ENCODE data around the gene DNTTIP2.
"Not testable (repeated sequence)": the region's sequence is repeated elsewhere in the genome, so short reads cannot be mapped to it uniquely, and the experiment has no call there.

The DNTTIP2 gene

DNA sequence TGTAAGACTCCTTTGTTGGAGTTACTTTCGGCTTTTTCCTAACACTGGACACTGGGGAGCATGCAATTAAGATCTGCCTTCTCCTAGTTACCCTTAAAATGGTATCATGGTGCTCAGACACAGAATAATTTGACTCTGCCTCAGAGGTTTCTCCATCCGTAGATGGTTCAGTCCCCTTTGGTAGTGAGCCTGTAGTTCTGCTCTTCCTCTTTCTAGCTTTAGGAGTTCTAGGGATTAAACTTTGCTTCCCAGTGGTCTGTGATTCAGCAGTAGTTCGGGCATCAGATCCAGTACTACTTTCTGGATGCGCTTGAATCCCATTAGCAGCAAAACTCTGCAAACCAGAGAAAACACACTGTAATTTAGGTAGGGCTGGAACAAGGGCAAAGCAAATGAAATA, 1.5 kb downstream of the DNTTIP2 start:
- DNase-seq (ENCODE audit: low read depth, low spot score): no peak
- Histone ChIP-seq H3K36me3 (ENCODE audit: control insufficient read depth, insufficient read depth, low read length) (peaks cover 13% of the 10 kb centered on the region; the same call in 1 of the 2 replicates), H3K4me1 (ENCODE audit: control insufficient read depth, insufficient read depth, low read length) (no peaks in the 10 kb centered on the region), H3K27me3 (ENCODE audit: control insufficient read depth, insufficient read depth, low read length) (no peaks in the 10 kb centered on the region), H3K9me3 (ENCODE audit: control insufficient read depth, insufficient read depth, low read length) (no peaks in the 10 kb centered on the region), H3K4me3 (ENCODE audit: low read length) (no peak overlapping the region), H3K27ac (ENCODE audit: low read length) (no peak overlapping the region)
- no CpG with 5 or more reads among the region's 4 CpGs for WGBS (ENCODE audit: insufficient coverage, insufficient read length)

DNA sequence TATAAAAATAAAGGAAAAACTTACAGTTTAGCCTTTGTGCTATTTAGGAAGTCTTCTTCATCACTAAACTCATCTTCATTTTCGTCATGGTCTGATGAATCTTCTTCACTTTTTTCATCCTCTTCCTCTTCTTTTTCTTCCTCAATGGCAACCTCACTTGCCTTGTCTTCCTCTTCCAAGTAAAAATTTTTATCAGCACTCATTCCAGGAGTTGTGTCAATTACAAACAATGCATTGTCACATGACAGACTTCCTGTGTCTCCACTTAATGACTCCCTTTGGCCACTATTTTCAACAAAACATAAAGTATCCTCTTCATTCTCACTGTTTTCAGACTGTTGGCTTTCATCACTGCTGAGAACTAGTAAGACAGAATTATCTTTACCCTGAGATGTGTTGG, 2.8 kb downstream of the DNTTIP2 start:
- H3K36me3 ChIP-seq (ENCODE audit: control insufficient read depth, insufficient read depth, low read length): peaks cover 21% of the 10 kb centered on the region; the same call in 1 of the 2 replicates
- no peaks in the 10 kb centered on the region for H3K27me3 ChIP-seq (ENCODE audit: control insufficient read depth, insufficient read depth, low read length)
- no peak overlapping the region for H3K4me3 ChIP-seq (ENCODE audit: low read length)
- WGBS (ENCODE audit: insufficient coverage, insufficient read length): no CpG with 5 or more reads among the region's 1 CpG
- no peak overlapping the region for H3K27ac ChIP-seq (ENCODE audit: low read length)
- no peaks in the 10 kb centered on the region for H3K9me3 ChIP-seq (ENCODE audit: control insufficient read depth, insufficient read depth, low read length)
- DNase-seq (ENCODE audit: low read depth, low spot score): no peak
- H3K4me1 ChIP-seq (ENCODE audit: control insufficient read depth, insufficient read depth, low read length): no peaks in the 10 kb centered on the region

DNA sequence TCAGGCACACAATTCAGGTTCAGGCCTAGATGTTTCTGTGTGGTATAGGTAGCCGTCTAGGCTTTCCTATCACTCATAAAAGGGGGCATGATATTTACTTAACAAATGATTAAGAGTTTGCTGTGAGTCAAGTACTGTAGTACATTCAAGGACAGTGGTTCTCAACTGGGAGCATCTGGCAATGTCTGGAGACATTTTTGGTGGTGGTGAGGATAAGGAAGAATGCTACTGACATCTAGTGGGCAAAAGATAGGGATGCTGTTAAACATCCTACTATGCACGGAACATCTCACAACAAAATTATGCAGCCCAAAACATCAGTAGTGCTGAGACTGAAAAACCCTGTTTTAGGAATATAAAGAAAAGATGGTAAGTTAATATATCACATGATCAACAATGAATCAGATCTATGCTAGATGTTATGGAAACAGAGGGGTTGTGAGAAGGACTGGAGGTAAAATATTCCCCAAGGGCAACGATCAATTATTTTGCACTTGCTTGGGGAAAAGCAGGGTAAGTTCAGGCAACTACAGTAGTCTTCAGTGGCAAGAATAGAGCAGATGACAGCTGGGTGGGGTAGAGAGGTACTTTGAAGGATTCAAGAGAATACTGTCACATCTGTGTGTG, 4.9 kb downstream of the DNTTIP2 start:
- no peak for DNase-seq (ENCODE audit: low read depth, low spot score)

DNA sequence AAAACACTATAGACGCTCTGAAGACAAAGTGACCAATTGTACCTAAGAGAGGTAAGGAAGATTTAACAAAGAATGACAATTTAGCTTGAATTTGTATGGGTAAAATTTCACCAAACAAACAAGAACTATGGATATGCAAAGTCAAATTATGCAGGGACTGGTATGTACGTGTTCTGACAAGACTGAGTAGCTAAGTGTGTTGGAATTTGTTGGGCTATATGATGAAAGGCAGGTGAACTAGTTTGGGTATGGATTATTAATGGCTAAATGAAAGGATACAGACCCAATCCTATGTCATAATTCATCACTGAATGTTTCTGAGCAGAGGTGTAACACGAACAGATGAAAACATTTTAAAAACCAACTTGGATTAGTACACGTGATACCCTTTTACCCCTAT, 7.6 kb downstream of the DNTTIP2 start:
- WGBS (ENCODE audit: insufficient coverage, insufficient read length): no CpG with 5 or more reads among the region's 4 CpGs
- Histone ChIP-seq H3K36me3 (ENCODE audit: control insufficient read depth, insufficient read depth, low read length) (peaks cover 21% of the 10 kb centered on the region; the same call in 1 of the 2 replicates), H3K27me3 (ENCODE audit: control insufficient read depth, insufficient read depth, low read length) (no peaks in the 10 kb centered on the region), H3K4me3 (ENCODE audit: low read length) (no peak overlapping the region), H3K27ac (ENCODE audit: low read length) (no peak overlapping the region), H3K4me1 (ENCODE audit: control insufficient read depth, insufficient read depth, low read length) (no peaks in the 10 kb centered on the region), H3K9me3 (ENCODE audit: control insufficient read depth, insufficient read depth, low read length) (no peaks in the 10 kb centered on the region)
- no peak for DNase-seq (ENCODE audit: low read depth, low spot score)

More for the DNA sequence above, 4.9 kb downstream of the DNTTIP2 start:
- H3K4me1 ChIP-seq (ENCODE audit: control insufficient read depth, insufficient read depth, low read length): no peaks in the 10 kb centered on the region
- H3K27ac ChIP-seq (ENCODE audit: low read length): no peak overlapping the region
- no peaks in the 10 kb centered on the region for H3K9me3 ChIP-seq (ENCODE audit: control insufficient read depth, insufficient read depth, low read length)
- H3K27me3 ChIP-seq (ENCODE audit: control insufficient read depth, insufficient read depth, low read length): no peaks in the 10 kb centered on the region
- peaks cover 23% of the 10 kb centered on the region; the same call in 1 of the 2 replicates for H3K36me3 ChIP-seq (ENCODE audit: control insufficient read depth, insufficient read depth, low read length)
- H3K4me3 ChIP-seq (ENCODE audit: low read length): no peak overlapping the region
- no CpG with 5 or more reads among the region's 3 CpGs for WGBS (ENCODE audit: insufficient coverage, insufficient read length)

DNA sequence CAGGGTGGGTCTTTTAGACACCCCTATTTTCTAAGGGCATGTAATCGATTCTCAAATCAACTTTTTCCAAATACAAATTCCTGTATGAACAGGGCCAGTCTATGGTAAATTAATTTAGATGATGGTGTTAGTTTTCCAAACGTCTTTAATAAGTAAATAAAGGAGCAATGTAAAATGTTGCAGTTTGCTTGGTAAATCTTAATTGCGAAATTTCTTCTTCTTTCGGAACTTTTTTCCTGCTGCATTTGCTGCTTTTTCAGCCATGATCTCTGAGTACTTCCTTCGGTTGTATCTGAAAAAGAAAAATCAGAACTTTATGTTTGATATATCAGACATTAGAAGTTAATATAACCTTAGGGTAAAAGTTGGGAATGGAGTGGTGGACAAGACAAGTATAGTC, 9.4 kb downstream of the DNTTIP2 start:
- DNase-seq (ENCODE audit: low read depth, low spot score): no peak
- H3K4me1 ChIP-seq (ENCODE audit: control insufficient read depth, insufficient read depth, low read length): no peaks in the 10 kb centered on the region
- WGBS (ENCODE audit: insufficient coverage, insufficient read length): no CpG with 5 or more reads among the region's 5 CpGs

DNA sequence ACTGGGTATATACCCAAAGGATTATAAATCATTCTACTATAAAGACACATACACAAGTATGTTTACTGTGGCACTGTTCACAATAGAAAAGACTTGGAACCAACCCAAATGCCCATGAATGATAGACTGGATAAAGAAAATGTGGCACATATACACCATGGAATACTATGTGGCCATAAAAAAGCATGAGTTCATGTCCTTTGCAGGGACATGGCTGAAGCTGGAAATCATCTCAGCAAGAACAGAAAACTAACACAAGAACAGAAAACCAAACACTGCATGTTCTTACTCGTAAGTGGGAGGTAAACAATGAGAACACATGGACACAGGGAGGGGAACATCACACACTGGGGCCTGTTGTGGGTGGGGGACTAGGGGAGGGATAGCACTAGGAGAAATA, 10.5 kb downstream of the DNTTIP2 start:
- no CpG with 5 or more reads among the region's 1 CpG for WGBS (ENCODE audit: insufficient coverage, insufficient read length)
- H3K9me3 ChIP-seq (ENCODE audit: control insufficient read depth, insufficient read depth, low read length); H3K4me1 ChIP-seq (ENCODE audit: control insufficient read depth, insufficient read depth, low read length); H3K27ac ChIP-seq (ENCODE audit: low read length); H3K27me3 ChIP-seq (ENCODE audit: control insufficient read depth, insufficient read depth, low read length); H3K4me3 ChIP-seq (ENCODE audit: low read length); DNase-seq (ENCODE audit: low read depth, low spot score): not testable (repeated sequence)
- H3K36me3 ChIP-seq (ENCODE audit: control insufficient read depth, insufficient read depth, low read length): peaks cover 14% of the 10 kb centered on the region; the same call in 1 of the 2 replicates

More for the DNA sequence above, 9.4 kb downstream of the DNTTIP2 start:
- H3K27ac ChIP-seq (ENCODE audit: low read length): no peak overlapping the region
- H3K9me3 ChIP-seq (ENCODE audit: control insufficient read depth, insufficient read depth, low read length): no peaks in the 10 kb centered on the region
- no peaks in the 10 kb centered on the region for H3K27me3 ChIP-seq (ENCODE audit: control insufficient read depth, insufficient read depth, low read length)
- H3K4me3 ChIP-seq (ENCODE audit: low read length): no peak overlapping the region
- peaks cover 17% of the 10 kb centered on the region; the same call in 1 of the 2 replicates for H3K36me3 ChIP-seq (ENCODE audit: control insufficient read depth, insufficient read depth, low read length)

DNA sequence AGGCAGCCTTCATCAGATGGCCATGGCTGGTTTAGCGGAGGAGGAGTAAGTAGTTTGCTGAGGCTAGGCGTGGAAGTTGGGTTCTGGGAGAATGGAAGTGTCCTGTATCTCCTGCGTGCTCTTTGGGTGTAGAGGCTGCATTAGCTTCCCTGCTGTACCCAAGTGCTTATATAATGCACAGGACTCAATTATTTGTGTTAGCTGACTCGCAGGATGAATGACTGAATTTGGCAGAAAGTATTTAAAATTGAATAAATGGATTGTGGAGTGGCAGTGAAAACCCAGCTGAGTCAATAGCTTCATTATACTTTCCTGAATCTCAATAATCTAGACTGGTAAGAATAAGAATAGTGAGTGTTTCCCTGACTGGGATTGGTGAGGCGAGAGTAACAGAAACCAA, 13.8 kb downstream of the DNTTIP2 start:
- WGBS (ENCODE audit: insufficient coverage, insufficient read length): no CpG with 5 or more reads among the region's 5 CpGs
- Histone ChIP-seq H3K27me3 (ENCODE audit: control insufficient read depth, insufficient read depth, low read length) (no peaks in the 10 kb centered on the region), H3K4me3 (ENCODE audit: low read length) (no peak overlapping the region), H3K27ac (ENCODE audit: low read length) (no peak overlapping the region), H3K4me1 (ENCODE audit: control insufficient read depth, insufficient read depth, low read length) (no peaks in the 10 kb centered on the region), H3K9me3 (ENCODE audit: control insufficient read depth, insufficient read depth, low read length) (no peaks in the 10 kb centered on the region), H3K36me3 (ENCODE audit: control insufficient read depth, insufficient read depth, low read length) (peaks cover 7% of the 10 kb centered on the region; the same call in 1 of the 2 replicates)
- DNase-seq (ENCODE audit: low read depth, low spot score): no peak

DNA sequence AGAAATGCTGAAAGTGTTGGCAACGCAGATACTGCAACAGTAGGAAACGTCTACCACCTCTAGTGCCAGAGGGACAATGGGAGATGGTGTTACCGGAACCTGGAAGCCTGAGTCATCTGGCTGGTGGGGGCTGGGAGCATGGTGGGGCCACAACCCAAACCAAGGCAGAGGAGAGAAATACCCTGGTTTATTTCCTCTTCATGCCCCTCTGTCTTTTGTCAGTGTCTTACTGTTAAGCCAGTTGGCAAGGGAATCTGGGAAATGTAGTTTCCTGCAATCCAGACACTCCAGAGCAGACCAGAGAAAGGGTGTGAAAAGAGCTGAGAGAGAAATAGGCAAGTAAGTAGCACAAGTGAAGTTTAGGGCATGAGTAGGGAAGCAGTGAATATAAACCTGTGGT, 14.8 kb downstream of the DNTTIP2 start:
- Histone ChIP-seq H3K4me3 (ENCODE audit: low read length) (no peak overlapping the region), H3K27me3 (ENCODE audit: control insufficient read depth, insufficient read depth, low read length) (no peaks in the 10 kb centered on the region), H3K27ac (ENCODE audit: low read length) (no peak overlapping the region), H3K9me3 (ENCODE audit: control insufficient read depth, insufficient read depth, low read length) (no peaks in the 10 kb centered on the region), H3K4me1 (ENCODE audit: control insufficient read depth, insufficient read depth, low read length) (no peaks in the 10 kb centered on the region), H3K36me3 (ENCODE audit: control insufficient read depth, insufficient read depth, low read length) (0 out of 2 replicates have a peak, but pooled peaks cover 4% of the 10 kb centered on the region)
- no CpG with 5 or more reads among the region's 3 CpGs for WGBS (ENCODE audit: insufficient coverage, insufficient read length)
- no peak for DNase-seq (ENCODE audit: low read depth, low spot score)

DNA sequence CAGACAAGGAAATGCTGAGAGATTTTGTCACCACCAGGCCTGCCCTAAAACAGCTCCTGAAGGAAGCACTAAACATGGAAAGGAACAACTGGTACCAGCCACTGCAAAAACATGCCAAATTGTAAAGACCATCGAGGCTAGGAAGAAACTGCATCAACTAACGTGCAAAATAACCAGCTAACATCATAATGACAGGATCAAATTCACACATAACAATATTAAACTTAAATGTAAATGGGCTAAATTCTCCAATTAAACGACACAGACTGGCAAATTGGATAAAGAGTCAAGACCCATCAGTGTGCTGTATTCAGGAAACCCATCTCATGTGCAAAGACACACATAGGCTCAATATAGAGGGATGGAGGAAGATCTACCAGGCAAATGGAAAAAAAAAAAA, 21.4 kb downstream of the DNTTIP2 start:
- H3K36me3 ChIP-seq (ENCODE audit: control insufficient read depth, insufficient read depth, low read length); DNase-seq (ENCODE audit: low read depth, low spot score); H3K27ac ChIP-seq (ENCODE audit: low read length); H3K27me3 ChIP-seq (ENCODE audit: control insufficient read depth, insufficient read depth, low read length); H3K4me3 ChIP-seq (ENCODE audit: low read length); H3K9me3 ChIP-seq (ENCODE audit: control insufficient read depth, insufficient read depth, low read length); H3K4me1 ChIP-seq (ENCODE audit: control insufficient read depth, insufficient read depth, low read length): not testable (repeated sequence)
- WGBS (ENCODE audit: insufficient coverage, insufficient read length): no CpG with 5 or more reads among the region's 3 CpGs

DNA sequence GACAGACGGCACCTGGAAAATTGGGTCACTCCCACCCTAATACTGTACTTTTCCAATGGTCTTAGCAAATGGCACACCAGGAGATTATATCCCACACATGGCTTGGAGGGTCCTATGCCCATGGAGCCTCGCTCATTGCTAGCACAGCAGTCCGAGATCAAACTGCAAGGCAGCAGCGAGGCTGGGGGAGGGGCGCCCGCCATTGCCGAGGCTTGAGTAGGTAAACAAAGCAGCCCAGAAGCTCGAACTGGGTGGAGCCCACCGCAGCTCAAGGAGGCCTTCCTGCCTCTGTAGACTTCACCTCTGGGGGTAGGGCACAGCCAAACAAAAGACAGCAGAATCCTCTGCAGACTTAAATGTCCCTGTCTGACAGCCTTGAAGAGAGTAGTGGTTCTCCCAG, 23.0 kb downstream of the DNTTIP2 start:
- not testable (repeated sequence) for H3K27me3 ChIP-seq (ENCODE audit: control insufficient read depth, insufficient read depth, low read length); DNase-seq (ENCODE audit: low read depth, low spot score); H3K27ac ChIP-seq (ENCODE audit: low read length); H3K4me3 ChIP-seq (ENCODE audit: low read length); H3K4me1 ChIP-seq (ENCODE audit: control insufficient read depth, insufficient read depth, low read length); H3K9me3 ChIP-seq (ENCODE audit: control insufficient read depth, insufficient read depth, low read length); H3K36me3 ChIP-seq (ENCODE audit: control insufficient read depth, insufficient read depth, low read length)
- no CpG with 5 or more reads among the region's 9 CpGs for WGBS (ENCODE audit: insufficient coverage, insufficient read length)

DNA sequence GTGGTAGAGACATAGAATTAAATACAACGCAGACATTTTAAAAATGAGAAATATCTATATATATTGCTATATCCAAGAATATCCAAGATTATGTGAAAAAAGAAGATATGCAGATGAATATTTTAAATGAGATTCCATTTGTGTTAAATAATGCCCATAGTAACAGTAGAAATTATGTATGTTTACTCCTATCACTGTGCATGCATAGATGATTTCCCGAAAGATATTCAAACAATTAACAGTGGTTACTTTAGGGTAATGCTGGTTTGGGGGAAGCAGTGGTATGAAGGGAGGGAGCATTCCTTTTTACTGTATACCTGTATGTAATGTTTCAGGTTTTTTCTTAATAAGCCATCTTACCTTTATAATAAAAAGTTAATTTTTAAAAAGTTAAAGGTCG, 25.1 kb downstream of the DNTTIP2 start:
- no peaks in the 10 kb centered on the region for H3K27me3 ChIP-seq (ENCODE audit: control insufficient read depth, insufficient read depth, low read length)
- peaks cover 2% of the 10 kb centered on the region for H3K9me3 ChIP-seq (ENCODE audit: control insufficient read depth, insufficient read depth, low read length)
- DNase-seq (ENCODE audit: low read depth, low spot score): no peak
- no peak overlapping the region for H3K4me3 ChIP-seq (ENCODE audit: low read length)
- H3K27ac ChIP-seq (ENCODE audit: low read length): no peak overlapping the region
- no peaks in the 10 kb centered on the region for H3K36me3 ChIP-seq (ENCODE audit: control insufficient read depth, insufficient read depth, low read length)
- WGBS (ENCODE audit: insufficient coverage, insufficient read length): no CpG with 5 or more reads among the region's 3 CpGs
- H3K4me1 ChIP-seq (ENCODE audit: control insufficient read depth, insufficient read depth, low read length): no peaks in the 10 kb centered on the region

All from iPS DF 6.9 (cell line).